ENCODE measurements around the gene PARP6.

DNA sequence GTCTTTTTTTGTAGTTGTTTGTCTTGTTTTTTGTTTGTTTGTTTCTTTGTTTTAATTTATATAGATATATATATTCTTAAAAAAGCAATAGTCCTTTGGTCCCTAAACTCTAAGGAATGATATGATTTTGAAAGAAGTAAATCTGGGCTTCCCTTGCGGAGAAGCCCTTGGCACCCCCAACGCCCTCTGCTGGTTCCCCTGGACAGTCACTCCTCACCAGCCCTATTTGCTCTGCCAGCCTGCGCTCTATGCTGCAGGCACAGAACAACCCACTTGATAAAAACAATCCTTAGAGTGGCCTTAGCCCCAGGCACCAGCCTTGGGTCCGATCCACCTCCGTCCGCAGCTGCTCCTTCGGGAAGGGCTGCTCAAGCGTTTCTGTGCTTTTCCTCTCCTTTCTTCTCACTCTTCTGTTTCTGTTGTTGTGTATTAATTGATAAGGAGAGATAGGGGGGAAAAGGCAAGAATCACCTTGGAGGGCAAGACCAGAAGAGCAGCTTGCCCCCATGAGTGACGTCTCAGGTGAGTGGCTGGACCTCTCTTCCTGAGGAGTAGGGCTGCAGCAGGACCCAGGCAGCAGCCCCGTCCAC, 13.7 kb upstream of the PARP6 start:
- TF ChIP-seq, protein P1, sequence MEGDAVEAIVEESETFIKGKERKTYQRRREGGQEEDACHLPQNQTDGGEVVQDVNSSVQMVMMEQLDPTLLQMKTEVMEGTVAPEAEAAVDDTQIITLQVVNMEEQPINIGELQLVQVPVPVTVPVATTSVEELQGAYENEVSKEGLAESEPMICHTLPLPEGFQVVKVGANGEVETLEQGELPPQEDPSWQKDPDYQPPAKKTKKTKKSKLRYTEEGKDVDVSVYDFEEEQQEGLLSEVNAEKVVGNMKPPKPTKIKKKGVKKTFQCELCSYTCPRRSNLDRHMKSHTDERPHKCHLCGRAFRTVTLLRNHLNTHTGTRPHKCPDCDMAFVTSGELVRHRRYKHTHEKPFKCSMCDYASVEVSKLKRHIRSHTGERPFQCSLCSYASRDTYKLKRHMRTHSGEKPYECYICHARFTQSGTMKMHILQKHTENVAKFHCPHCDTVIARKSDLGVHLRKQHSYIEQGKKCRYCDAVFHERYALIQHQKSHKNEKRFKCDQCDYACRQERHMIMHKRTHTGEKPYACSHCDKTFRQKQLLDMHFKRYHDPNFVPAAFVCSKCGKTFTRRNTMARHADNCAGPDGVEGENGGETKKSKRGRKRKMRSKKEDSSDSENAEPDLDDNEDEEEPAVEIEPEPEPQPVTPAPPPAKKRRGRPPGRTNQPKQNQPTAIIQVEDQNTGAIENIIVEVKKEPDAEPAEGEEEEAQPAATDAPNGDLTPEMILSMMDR (IDR thresholded peaks at IDR 0.05; ENCODE audit: low read length), result peak; percentile 73
- no peak for TF ChIP-seq EZH2 (IDR thresholded peaks at IDR 0.05; ENCODE audit: borderline replicate concordance, low read length)

All from OCI-LY1 (cell line).